Astrocyte (in vitro differentiated cells and primary cell): ENCODE measurements around the gene GCNT2.

ENCODE experiments used
- EZH2 ChIP-seq: IDR thresholded peaks from 2 replicates; pipeline ENCODE4 v1.6.1; 2012; ENCODE audit warnings: mild to moderate bottlenecking, low read length, inconsistent platforms; ENCODE audit not compliant: insufficient read depth
- TF ChIP-seq, protein P1 (sequence below): IDR thresholded peaks from 2 replicates; pipeline ENCODE4 v1.5.1; 2011; ENCODE audit warnings: low read depth, mild to moderate bottlenecking, inconsistent platforms, low read length, moderate library complexity; ENCODE audit not compliant: insufficient read depth

DNA sequence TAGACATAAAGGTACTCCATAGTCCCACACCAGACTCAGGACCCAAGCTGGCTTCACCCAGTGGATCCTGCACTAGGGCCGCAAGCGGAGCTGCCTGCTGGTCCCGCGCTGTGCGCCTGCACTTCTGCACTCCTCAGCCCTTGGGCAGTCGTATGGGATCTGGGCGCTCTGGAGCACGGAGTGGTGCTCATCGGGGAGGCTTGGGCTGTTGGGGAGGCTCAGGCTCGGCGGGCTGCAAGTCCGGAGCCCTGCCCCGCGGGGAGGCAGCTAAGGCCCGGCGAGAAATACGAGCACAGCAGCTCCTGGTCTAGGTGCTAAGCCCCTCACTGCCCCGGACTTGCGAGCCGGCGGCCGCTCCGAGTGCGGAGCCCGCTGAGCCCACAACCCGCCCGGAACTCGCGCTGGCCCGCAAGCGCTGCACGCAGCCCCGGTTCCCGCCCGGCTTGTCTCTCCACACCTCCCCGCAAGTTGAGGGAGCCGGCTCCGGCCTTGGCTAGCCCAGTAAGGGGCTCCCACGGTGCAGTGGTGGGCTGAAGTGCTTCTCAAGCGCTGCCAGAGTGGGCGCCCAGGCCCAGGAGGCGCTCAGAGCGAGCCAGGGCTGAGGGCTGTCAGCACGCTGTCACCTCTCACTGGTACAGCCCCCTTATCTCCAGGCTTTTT lies 33.4 kb upstream of the GCNT2 start:
- TF ChIP-seq, protein P1, sequence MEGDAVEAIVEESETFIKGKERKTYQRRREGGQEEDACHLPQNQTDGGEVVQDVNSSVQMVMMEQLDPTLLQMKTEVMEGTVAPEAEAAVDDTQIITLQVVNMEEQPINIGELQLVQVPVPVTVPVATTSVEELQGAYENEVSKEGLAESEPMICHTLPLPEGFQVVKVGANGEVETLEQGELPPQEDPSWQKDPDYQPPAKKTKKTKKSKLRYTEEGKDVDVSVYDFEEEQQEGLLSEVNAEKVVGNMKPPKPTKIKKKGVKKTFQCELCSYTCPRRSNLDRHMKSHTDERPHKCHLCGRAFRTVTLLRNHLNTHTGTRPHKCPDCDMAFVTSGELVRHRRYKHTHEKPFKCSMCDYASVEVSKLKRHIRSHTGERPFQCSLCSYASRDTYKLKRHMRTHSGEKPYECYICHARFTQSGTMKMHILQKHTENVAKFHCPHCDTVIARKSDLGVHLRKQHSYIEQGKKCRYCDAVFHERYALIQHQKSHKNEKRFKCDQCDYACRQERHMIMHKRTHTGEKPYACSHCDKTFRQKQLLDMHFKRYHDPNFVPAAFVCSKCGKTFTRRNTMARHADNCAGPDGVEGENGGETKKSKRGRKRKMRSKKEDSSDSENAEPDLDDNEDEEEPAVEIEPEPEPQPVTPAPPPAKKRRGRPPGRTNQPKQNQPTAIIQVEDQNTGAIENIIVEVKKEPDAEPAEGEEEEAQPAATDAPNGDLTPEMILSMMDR = no peak
- TF ChIP-seq EZH2 = no peak
